ENCODE results near the gene RBM42.

The RBM42 gene

DNA sequence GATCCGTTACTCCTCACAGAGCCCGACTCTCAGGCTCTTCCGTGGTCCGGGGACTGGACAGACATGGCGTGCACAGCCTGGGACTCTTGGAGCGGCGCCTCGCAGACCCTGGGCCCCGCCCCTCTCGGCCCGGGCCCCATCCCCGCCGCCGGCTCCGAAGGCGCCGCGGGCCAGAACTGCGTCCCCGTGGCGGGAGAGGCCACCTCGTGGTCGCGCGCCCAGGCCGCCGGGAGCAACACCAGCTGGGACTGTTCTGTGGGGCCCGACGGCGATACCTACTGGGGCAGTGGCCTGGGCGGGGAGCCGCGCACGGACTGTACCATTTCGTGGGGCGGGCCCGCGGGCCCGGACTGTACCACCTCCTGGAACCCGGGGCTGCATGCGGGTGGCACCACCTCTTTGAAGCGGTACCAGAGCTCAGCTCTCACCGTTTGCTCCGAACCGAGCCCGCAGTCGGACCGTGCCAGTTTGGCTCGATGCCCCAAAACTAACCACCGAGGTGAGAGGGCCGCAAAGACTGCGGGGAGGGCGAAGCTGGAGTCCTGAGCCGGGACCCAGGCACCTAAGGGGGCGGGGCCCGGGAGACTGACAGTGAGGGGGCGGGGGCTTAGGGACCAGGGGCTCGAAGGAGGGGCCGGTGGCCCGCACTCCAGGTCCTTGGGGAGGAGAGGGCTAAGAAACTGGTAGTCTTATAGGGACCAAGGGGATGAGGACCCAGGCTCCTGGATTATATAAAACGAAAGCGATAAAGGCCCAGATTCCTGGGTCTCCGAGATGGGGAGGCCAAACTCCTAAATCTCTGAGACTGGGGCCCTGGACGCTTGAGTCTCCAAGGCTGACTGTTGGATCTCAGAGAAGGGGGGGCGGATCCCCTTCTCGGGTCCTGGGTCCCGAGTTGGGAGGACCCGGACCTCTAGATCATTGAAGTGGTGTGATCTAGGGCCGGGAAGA, 14.7 kb downstream of the RBM42 start:
- peak overlapping the region; percentile 90 for H3K4me3 ChIP-seq
- TF ChIP-seq, protein P1, sequence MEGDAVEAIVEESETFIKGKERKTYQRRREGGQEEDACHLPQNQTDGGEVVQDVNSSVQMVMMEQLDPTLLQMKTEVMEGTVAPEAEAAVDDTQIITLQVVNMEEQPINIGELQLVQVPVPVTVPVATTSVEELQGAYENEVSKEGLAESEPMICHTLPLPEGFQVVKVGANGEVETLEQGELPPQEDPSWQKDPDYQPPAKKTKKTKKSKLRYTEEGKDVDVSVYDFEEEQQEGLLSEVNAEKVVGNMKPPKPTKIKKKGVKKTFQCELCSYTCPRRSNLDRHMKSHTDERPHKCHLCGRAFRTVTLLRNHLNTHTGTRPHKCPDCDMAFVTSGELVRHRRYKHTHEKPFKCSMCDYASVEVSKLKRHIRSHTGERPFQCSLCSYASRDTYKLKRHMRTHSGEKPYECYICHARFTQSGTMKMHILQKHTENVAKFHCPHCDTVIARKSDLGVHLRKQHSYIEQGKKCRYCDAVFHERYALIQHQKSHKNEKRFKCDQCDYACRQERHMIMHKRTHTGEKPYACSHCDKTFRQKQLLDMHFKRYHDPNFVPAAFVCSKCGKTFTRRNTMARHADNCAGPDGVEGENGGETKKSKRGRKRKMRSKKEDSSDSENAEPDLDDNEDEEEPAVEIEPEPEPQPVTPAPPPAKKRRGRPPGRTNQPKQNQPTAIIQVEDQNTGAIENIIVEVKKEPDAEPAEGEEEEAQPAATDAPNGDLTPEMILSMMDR (IDR thresholded peaks at IDR 0.05), result no peak
- H3K27ac ChIP-seq, result peak overlapping the region; percentile 81 to 95
- DNase-seq (ENCODE audit: low spot score), result peak; percentile 89

DNA sequence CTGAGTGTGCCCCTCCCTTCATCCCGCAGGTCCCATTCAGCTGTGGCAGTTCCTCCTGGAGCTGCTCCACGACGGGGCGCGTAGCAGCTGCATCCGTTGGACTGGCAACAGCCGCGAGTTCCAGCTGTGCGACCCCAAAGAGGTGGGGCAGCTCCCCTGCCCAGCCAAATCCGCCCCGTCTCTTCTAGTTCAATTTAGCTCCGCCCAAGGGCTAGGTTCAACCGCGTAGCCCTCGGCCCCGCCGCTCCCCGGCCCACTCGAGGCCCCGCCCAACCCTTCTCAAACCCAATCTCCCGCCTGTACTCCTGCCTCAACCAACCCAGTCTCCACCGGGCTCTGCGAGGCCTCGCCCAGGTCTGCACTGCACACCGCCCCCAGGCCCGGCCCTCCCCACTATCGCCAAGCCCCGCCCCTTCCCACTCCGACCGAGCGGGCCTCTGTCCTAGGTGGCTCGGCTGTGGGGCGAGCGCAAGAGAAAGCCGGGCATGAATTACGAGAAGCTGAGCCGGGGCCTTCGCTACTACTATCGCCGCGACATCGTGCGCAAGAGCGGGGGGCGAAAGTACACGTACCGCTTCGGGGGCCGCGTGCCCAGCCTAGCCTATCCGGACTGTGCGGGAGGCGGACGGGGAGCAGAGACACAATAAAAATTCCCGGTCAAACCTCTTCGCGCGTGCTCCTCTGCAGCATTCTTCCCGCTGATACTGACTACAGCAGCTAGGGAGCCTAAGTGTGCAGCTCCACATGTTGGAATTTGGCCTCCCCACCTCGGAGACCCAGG, 15.6 kb downstream of the RBM42 start:
- DNase-seq (ENCODE audit: low spot score), result peak; percentile 98

DNA sequence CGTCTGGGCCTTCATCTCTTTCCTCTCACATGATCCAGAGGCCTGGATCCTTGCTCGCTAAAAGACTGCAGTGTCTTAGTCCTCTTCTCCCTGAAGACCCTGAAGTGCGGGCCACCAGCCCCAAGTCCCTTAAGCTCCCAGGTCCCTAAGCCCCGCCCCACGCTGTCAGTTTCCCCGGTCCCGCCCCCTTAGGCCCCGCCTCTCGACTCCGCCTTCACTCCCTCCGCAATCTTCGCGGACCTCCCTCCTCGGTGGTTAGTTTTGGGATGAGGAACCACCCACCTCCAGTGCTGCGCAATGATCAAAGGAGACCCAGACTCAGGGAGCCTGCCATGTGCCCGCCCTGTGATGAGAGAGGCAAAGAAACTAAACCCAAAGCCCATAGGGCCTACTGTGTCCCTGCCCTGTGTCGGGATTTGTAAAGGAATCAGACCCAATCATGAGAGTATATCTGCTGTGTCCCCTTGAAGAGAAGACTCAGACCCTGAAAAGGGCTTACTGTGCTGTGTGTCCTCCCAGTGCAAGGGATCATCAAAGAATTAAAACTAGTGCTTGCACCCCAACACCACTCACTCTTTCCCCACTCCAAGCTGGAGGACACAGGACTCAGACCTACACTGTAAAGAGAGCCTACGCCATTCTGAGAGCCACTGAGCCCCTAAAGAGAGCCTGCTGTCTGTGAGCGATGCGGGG, 16.3 kb downstream of the RBM42 start:
- H3K4me3 ChIP-seq, result peak overlapping the region; percentile 90
- peak overlapping the region; percentile 81 to 95 for H3K27ac ChIP-seq
- DNase-seq (ENCODE audit: low spot score), result peak; percentile 83
- TF ChIP-seq, protein P1 (IDR thresholded peaks at IDR 0.05), result no peak

More for the DNA sequence above, 15.6 kb downstream of the RBM42 start:
- TF ChIP-seq, protein P1 (IDR thresholded peaks at IDR 0.05), result no peak
- peak overlapping the region; percentile 90 for H3K4me3 ChIP-seq
- H3K27ac ChIP-seq, result peak overlapping the region; percentile 81 to 95

DNA sequence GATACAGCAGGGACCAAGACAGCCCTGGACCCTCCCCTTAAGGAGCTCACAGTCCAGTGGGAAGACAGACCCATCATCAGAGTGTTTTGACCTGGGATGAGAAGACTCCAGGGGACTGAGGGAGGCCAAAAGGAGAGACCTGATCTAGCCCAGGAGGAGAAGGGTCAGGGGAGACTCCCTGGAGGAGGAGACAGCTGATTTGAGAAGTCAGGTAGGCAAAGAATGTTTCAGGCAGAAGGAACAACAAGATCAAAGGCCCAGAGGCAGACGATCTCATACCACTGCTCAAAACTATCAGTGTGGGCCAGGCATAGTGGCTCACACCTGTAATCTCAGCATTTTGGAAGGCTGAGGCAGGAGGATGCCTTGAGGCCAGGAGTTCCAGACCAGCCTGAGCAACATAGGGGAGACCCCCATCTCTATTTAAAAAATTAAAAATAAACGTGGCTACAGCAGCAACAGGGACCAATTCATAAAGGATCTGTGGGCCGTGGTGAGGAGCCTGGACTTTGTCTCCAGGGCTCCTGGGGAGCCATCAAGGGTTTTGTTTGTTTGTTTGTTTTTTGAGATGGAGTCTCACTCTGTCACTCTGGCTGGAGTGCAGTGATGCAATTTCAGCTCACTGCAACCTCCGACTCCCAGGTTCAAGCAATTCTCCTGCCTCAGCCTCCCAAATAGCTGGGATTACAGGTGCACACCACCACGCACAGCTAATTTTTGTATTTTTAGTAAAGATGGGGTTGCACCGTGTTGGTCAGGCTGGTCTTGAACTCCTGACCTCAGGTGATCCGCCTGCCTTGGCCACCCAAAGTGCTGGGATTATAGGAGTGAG, 17.1 kb downstream of the RBM42 start:
- DNase-seq (ENCODE audit: low spot score), result no peak
- Histone ChIP-seq H3K27ac (peak overlapping the region in 1 of 2 donors; percentile 95), H3K4me3 (no peak overlapping the region)
- TF ChIP-seq, protein P1 (IDR thresholded peaks at IDR 0.05), result no peak

DNA sequence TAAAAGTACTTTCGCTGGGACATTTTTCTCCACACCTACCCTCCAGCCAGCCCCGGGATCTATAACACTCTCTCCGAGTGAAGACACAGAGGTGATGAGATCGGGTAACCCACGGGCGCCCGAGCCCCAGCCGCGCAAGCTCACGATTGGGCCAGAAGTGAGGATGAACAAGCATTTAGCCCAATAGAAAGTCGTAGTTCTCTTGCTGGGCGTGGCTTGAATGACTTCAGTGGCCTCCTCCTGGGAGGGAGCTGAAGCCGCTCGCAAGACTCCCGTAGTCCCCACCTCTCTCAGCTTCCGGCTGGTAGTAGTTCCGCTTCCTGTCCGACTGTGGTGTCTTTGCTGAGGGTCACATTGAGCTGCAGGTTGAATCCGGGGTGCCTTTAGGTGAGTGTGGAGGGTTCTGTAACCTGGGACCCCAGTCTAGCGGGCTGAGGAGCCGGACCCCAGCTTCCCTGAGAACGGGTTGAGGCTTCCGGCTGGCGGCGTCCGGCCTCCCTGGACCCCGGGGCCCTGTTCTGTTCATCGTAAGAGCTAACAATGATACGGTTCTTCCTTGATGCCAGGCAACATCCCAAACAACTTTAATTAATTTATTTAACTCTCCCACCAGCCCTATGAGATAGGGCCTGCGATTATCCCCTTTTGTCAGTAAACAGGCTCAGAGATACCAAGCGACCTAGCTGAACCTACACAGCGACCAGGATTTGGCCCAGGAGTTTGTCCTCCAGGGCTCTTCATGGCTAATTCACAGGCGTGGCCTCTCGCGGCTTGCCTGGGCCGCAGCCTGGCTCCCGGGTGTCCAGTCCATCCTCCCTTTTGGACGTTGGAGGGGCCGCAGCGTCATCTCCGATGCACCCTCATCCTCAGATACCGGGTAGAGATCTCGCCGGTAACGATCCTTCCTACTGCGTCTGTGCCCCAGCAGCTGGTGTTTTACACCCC, 19.5 kb downstream of the RBM42 start, which contains the start of gene COX6B1:
Gene COX6B1, plus strand, starts transcription at position 307 of the 945 bp plus-strand sequence. CDS start 2,921 bp downstream, outside the sequence.
- DNase-seq (ENCODE audit: low spot score), result peak; percentile 96
- Histone ChIP-seq H3K4me3 (peak within 1 kb of the TSS; percentile 80), H3K27ac (peak within 1 kb of the TSS; percentile 67 to 81)
- TF ChIP-seq, protein P1 (IDR thresholded peaks at IDR 0.05), result no peak
